Measurements from ENCODE around the gene CAMK2A.

CAMK2A gene

DNA sequence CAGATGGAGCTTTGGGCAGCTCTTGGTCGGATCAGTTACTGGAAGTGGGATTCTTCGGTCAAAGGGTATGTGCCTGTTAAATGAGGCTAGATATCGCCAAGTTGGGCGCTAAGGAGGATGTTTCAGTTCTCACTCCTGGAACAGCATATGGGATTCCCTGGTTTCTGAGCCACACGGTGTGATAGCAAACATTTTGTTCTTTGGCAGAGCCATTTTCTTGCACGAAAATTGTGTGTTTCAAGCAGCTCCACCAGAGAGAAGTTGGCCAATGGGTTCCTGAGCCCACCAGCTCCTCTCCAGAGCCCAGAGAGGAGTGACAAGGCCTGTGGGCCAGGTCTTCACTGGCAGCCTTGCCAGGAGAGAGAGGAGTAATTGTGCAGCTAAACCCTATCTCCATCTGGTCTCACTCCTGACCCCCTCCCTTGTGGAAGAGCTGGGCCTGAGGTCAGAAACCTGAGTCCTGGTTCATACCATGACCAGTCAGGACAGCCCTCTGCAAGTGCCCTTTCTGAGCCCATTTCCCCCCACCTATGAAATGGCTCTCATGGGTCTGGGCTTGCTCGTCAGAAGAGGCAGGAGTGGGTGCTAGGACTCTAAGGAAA, 110.5 kb downstream of the CAMK2A start:
- H3K36me3 ChIP-seq (ENCODE audit: insufficient read depth) = no peaks in the 10 kb centered on the region
- H3K79me2 ChIP-seq (ENCODE audit: insufficient read depth, low read depth) = no peaks in the 10 kb centered on the region
- H3K4me1 ChIP-seq (ENCODE audit: low read depth, poor library complexity, severe bottlenecking) = no peaks in the 10 kb centered on the region
- no peak overlapping the region for H2AFZ ChIP-seq (ENCODE audit: low read depth)
- no peak overlapping the region for H3K9ac ChIP-seq
- H3K4me3 ChIP-seq (IDR thresholded peaks at IDR 0.05; ENCODE audit: insufficient read depth, low read depth, low read length) = no peak overlapping the region
- TF ChIP-seq, protein P1, sequence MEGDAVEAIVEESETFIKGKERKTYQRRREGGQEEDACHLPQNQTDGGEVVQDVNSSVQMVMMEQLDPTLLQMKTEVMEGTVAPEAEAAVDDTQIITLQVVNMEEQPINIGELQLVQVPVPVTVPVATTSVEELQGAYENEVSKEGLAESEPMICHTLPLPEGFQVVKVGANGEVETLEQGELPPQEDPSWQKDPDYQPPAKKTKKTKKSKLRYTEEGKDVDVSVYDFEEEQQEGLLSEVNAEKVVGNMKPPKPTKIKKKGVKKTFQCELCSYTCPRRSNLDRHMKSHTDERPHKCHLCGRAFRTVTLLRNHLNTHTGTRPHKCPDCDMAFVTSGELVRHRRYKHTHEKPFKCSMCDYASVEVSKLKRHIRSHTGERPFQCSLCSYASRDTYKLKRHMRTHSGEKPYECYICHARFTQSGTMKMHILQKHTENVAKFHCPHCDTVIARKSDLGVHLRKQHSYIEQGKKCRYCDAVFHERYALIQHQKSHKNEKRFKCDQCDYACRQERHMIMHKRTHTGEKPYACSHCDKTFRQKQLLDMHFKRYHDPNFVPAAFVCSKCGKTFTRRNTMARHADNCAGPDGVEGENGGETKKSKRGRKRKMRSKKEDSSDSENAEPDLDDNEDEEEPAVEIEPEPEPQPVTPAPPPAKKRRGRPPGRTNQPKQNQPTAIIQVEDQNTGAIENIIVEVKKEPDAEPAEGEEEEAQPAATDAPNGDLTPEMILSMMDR (conservative IDR thresholded peaks at IDR 0.05; ENCODE audit: low read depth, low read length) = no peak
- no peak overlapping the region for H3K27ac ChIP-seq
- H3K4me2 ChIP-seq = no peak overlapping the region
- H4K20me1 ChIP-seq (ENCODE audit: insufficient read depth) = no peaks in the 10 kb centered on the region
- H3K27me3 ChIP-seq (ENCODE audit: insufficient read depth, low read depth) = no peaks in the 10 kb centered on the region

- Histone ChIP-seq H3K4me1 (ENCODE audit: low read depth, poor library complexity, severe bottlenecking) (no peaks in the 10 kb centered on the region), H3K36me3 (ENCODE audit: insufficient read depth) (no peaks in the 10 kb centered on the region), H3K9ac (no peak overlapping the region), H4K20me1 (ENCODE audit: insufficient read depth) (no peaks in the 10 kb centered on the region), H3K79me2 (ENCODE audit: insufficient read depth, low read depth) (no peaks in the 10 kb centered on the region), H3K4me3 (IDR thresholded peaks at IDR 0.05; ENCODE audit: insufficient read depth, low read depth, low read length) (no peak overlapping the region), H2AFZ (ENCODE audit: low read depth) (no peak overlapping the region), H3K27ac (no peak overlapping the region), H3K27me3 (ENCODE audit: insufficient read depth, low read depth) (no peaks in the 10 kb centered on the region), H3K4me2 (no peak overlapping the region)
- TF ChIP-seq, protein P1 (conservative IDR thresholded peaks at IDR 0.05; ENCODE audit: low read depth, low read length) = no peak
These were observed 111.3 kb downstream of the CAMK2A start for GRCh38 chr5:150178262-150178661.

DNA sequence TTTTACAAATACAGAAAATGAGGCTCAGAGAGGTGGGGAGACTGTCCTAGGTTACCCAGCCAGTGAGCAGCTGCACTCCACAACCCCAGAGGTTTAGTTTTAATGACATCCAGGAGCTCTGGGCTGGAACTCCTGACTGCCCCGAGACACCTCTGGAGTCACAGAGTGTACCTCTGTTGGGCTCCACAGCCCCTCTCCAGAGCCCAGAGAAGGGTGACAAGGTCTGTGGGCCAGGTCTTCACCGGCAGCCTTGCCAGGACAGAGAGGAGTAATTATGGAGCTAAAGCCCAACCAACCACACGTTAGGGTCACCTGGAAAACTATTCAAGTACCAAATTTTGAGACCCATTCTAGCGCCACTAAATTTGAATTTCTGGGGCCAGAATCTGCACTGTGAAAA, 111.9 kb downstream of the CAMK2A start:
- Histone ChIP-seq H3K27ac (no peak overlapping the region), H3K79me2 (ENCODE audit: insufficient read depth, low read depth) (no peaks in the 10 kb centered on the region), H3K27me3 (ENCODE audit: insufficient read depth, low read depth) (no peaks in the 10 kb centered on the region), H2AFZ (ENCODE audit: low read depth) (no peak overlapping the region), H3K4me2 (no peak overlapping the region), H4K20me1 (ENCODE audit: insufficient read depth) (no peaks in the 10 kb centered on the region), H3K4me1 (ENCODE audit: low read depth, poor library complexity, severe bottlenecking) (no peaks in the 10 kb centered on the region), H3K36me3 (ENCODE audit: insufficient read depth) (no peaks in the 10 kb centered on the region), H3K9ac (no peak overlapping the region), H3K4me3 (IDR thresholded peaks at IDR 0.05; ENCODE audit: insufficient read depth, low read depth, low read length) (no peak overlapping the region)
- TF ChIP-seq, protein P1 (conservative IDR thresholded peaks at IDR 0.05; ENCODE audit: low read depth, low read length) = no peak

- H3K4me1 ChIP-seq (ENCODE audit: low read depth, poor library complexity, severe bottlenecking) = no peaks in the 10 kb centered on the region
- no peaks in the 10 kb centered on the region for H3K36me3 ChIP-seq (ENCODE audit: insufficient read depth)
- no peaks in the 10 kb centered on the region for H3K79me2 ChIP-seq (ENCODE audit: insufficient read depth, low read depth)
- H3K9ac ChIP-seq = no peak overlapping the region
- no peak overlapping the region for H3K27ac ChIP-seq
- H3K27me3 ChIP-seq (ENCODE audit: insufficient read depth, low read depth) = no peaks in the 10 kb centered on the region
- H2AFZ ChIP-seq (ENCODE audit: low read depth) = no peak overlapping the region
- H4K20me1 ChIP-seq (ENCODE audit: insufficient read depth) = no peaks in the 10 kb centered on the region
- H3K4me2 ChIP-seq = no peak overlapping the region
- TF ChIP-seq, protein P1 (conservative IDR thresholded peaks at IDR 0.05; ENCODE audit: low read depth, low read length) = no peak
- H3K4me3 ChIP-seq (IDR thresholded peaks at IDR 0.05; ENCODE audit: insufficient read depth, low read depth, low read length) = no peak overlapping the region
These were observed 112.7 kb downstream of the CAMK2A start for GRCh38 chr5:150176745-150177477.
